HG03103 (cell line): ENCODE data around the gene AP2A1.

Experiments
- ATAC-seq: cut with Tn5 transposase; IDR thresholded peaks from one replicate; pipeline ENCODE4 v1.9.1; 2021; ENCODE audit warnings: low read depth; ENCODE audit not compliant: unreplicated experiment

The AP2A1 gene

GRCh38 chr19:49852631-49853126 lies 85.9 kb downstream of the AP2A1 start:
- no peak for ATAC-seq

GRCh38 chr19:49853852-49854377 lies 87.1 kb downstream of the AP2A1 start:
- no peak for ATAC-seq

GRCh38 chr19:49854378-49855263 lies 87.8 kb downstream of the AP2A1 start:
- no peak for ATAC-seq

- no peak for ATAC-seq
These were observed 88.5 kb downstream of the AP2A1 start for GRCh38 chr19:49855277-49855675.

GRCh38 chr19:49855676-49856573 lies 89.1 kb downstream of the AP2A1 start:
- ATAC-seq = no peak

GRCh38 chr19:49856574-49857021 lies 89.8 kb downstream of the AP2A1 start:
- no peak for ATAC-seq
